Common myeloid progenitor, CD34-positive (primary cell): Measurements from ENCODE around the gene PTPN3. TPM values are rescaled to one million over a fixed set of nuclear protein-coding genes. Genes with fewer than 3 reads are reported as not detected.
"Not testable (repeated sequence)": the region's sequence is repeated elsewhere in the genome, so short reads cannot be mapped to it uniquely, and the experiment has no call there.

Source experiments
- CTCF ChIA-PET: fragments of 350-600 bp; sonication (Branson Sonifier 250); formaldehyde crosslinking; loops from one replicate; lab custom pipeline; 2021; ENCODE audit warnings: antibody characterized with exemption; lab: Charles Lee
- POLR2A ChIA-PET: fragments of 350-600 bp; sonication (Branson Sonifier 250); formaldehyde crosslinking; loops from one replicate; lab custom pipeline; 2021; ENCODE audit warnings: antibody characterized with exemption; lab: Charles Lee
- DNase-seq, 3 donors: peaks; one replicate each; pipeline versions ENCODE4 v3.0.0 to v3.0.0-alpha.2; 2013
- H3K27ac ChIP-seq, 2 experiments: 1 replicate in 1 of 2; 2 replicates in 1 of 2; pipeline ENCODE4 v1.7.0; 2013; ENCODE audit warnings: inconsistent platforms in 2 of 2, low read length in 2 of 2, mild to moderate bottlenecking in 2 of 2, low read depth in 1 of 2, moderate library complexity in 1 of 2; ENCODE audit not compliant: severe bottlenecking in 2 of 2, insufficient read depth in 1 of 2, poor library complexity in 1 of 2
- H3K27me3 ChIP-seq, 5 experiments: replicated peaks in 2 of 5; 1 replicate in 3 of 5; 2 replicates in 2 of 5; pipeline versions ENCODE4 v1.6.1 to v1.7.0; 2013; ENCODE audit warnings: low read length in 4 of 5, mild to moderate bottlenecking in 2 of 5, moderate library complexity in 2 of 5, inconsistent platforms in 1 of 5; ENCODE audit not compliant: insufficient read depth in 5 of 5, control insufficient read depth in 4 of 5
- H3K36me3 ChIP-seq, 4 experiments: 1 replicate in 2 of 4; 2 replicates in 2 of 4; pipeline versions ENCODE4 v1.6.1 to v1.7.0; 2013; ENCODE audit warnings: low read length in 3 of 4, control low read depth in 1 of 4, mild to moderate bottlenecking in 1 of 4; ENCODE audit not compliant: control insufficient read depth in 4 of 4, insufficient read depth in 4 of 4
- H3K4me1 ChIP-seq, 4 experiments: 1 replicate in 3 of 4; 2 replicates in 1 of 4; pipeline versions ENCODE4 v1.6.1 to v1.7.1; 2013; ENCODE audit warnings: low read length in 3 of 4, mild to moderate bottlenecking in 3 of 4, control low read depth in 1 of 4, inconsistent platforms in 1 of 4, moderate library complexity in 1 of 4; ENCODE audit not compliant: control insufficient read depth in 4 of 4, insufficient read depth in 4 of 4; ENCODE audit errors: control extremely low read depth in 1 of 4
- H3K4me3 ChIP-seq, 7 experiments: 1 replicate in 4 of 7; 2 replicates in 3 of 7; pipeline versions ENCODE4 v1.5.1 to v1.7.0; 2013; ENCODE audit warnings: mild to moderate bottlenecking in 7 of 7, low read length in 6 of 7, moderate library complexity in 6 of 7, inconsistent platforms in 2 of 7, low read depth in 2 of 7, control low read depth in 1 of 7; ENCODE audit not compliant: insufficient read depth in 4 of 7, control insufficient read depth in 1 of 7; ENCODE audit errors: extremely low read depth in 1 of 7
- H3K9me3 ChIP-seq, 5 experiments: 1 replicate in 4 of 5; 2 replicates in 1 of 5; pipeline versions ENCODE4 v1.6.1 to v1.7.1; 2013; ENCODE audit warnings: low read length in 4 of 5, mild to moderate bottlenecking in 2 of 5, inconsistent platforms in 1 of 5, low read depth in 1 of 5, moderate library complexity in 1 of 5; ENCODE audit not compliant: control insufficient read depth in 4 of 5, insufficient read depth in 2 of 5; ENCODE audit errors: control extremely low read depth in 1 of 5
- WGBS: methylation state at CpG from one replicate; pipeline ENCODE4 v1.1.5; 2013; ENCODE audit not compliant: insufficient coverage; 5-methylcytosine and 5-hydroxymethylcytosine counted together
- polyA plus RNA-seq: library from polyadenylated mRNA; unstranded; fragments of 120-200 nt; gene quantifications from one replicate; pipeline ENCODE4 v1.2.1, GENCODE V29; 2013

PTPN3 gene
- not detected for polyA plus RNA-seq

- DNase-seq, result peak in 1 of 3 donors; percentile 4
- WGBS, result 6% methylated on average over 68 of the region's 78 CpGs
- H3K36me3 ChIP-seq, result no peaks in the 10 kb centered on the region
- peaks cover 0 to 5% (median 1%) of the 10 kb centered on the region in 4 experiments for H3K4me1 ChIP-seq
- H3K27ac ChIP-seq, result no peak within 1 kb of the TSS
- peaks cover 0 to 7% (median 0%) of the 10 kb centered on the region in 5 experiments for H3K9me3 ChIP-seq
- POLR2A ChIA-PET, result no interaction called here
- H3K27me3 ChIP-seq, result peaks cover 8 to 95% (median 56%) of the 10 kb centered on the region in 5 experiments
- CTCF ChIA-PET, result no interaction called here
- peak within 1 kb of the TSS in 2 of 7 experiments; percentile 2 to 40 for H3K4me3 ChIP-seq
Observed at GRCh38 chr9:109498195-109499092, at the start of gene PTPN3. TSS of gene PTPN3 (minus strand) at chr9:109498307. CDS start at chr9:109463434, 34,873 bp downstream.

- H3K4me1 ChIP-seq, H3K4me3 ChIP-seq, CTCF ChIA-PET, H3K27ac ChIP-seq, H3K27me3 ChIP-seq, DNase-seq, POLR2A ChIA-PET, H3K36me3 ChIP-seq: not testable (repeated sequence)
- no CpG with 5 or more reads among the region's 1 CpG for WGBS
- H3K9me3 ChIP-seq, result peaks cover 2 to 32% (median 15%) of the 10 kb centered on the region in 5 experiments
Observed at GRCh38 chr9:109544954-109545353, 46.8 kb upstream of the PTPN3 start.

GRCh38 chr9:109542922-109543321 lies 44.8 kb upstream of the PTPN3 start:
- peaks cover 0 to 16% (median 0%) of the 10 kb centered on the region in 5 experiments for H3K27me3 ChIP-seq
- H3K4me1 ChIP-seq, result no peaks in the 10 kb centered on the region
- CTCF ChIA-PET, result no interaction called here
- POLR2A ChIA-PET, result no interaction called here
- WGBS, result 29% methylated on average over 1 of the region's 4 CpGs
- no peaks in the 10 kb centered on the region for H3K36me3 ChIP-seq
- peaks cover 2 to 31% (median 12%) of the 10 kb centered on the region in 5 experiments for H3K9me3 ChIP-seq
- no peak overlapping the region for H3K27ac ChIP-seq
- no peak for DNase-seq
- no peak overlapping the region for H3K4me3 ChIP-seq

GRCh38 chr9:109538346-109538745 lies 40.2 kb upstream of the PTPN3 start:
- DNase-seq, result no peak
- CTCF ChIA-PET, result no interaction called here
- H3K27me3 ChIP-seq, result peaks cover 0 to 38% (median 9%) of the 10 kb centered on the region in 5 experiments

GRCh38 chr9:109537288-109537687 lies 39.2 kb upstream of the PTPN3 start:
- 68% methylated on average over 4 of the region's 6 CpGs for WGBS
- no peak for DNase-seq
- Histone ChIP-seq H3K36me3 (no peaks in the 10 kb centered on the region), H3K4me1 (no peaks in the 10 kb centered on the region), H3K27me3 (peaks cover 0 to 41% (median 9%) of the 10 kb centered on the region in 5 experiments), H3K27ac (no peak overlapping the region), H3K9me3 (peaks cover 0 to 7% (median 0%) of the 10 kb centered on the region in 5 experiments), H3K4me3 (no peak overlapping the region)
- ChIA-PET CTCF (no interaction called here), POLR2A (no interaction called here)

More at GRCh38 chr9:109538346-109538745, 40.2 kb upstream of the PTPN3 start:
- H3K27ac ChIP-seq, result no peak overlapping the region
- H3K4me1 ChIP-seq, result no peaks in the 10 kb centered on the region
- WGBS, result 100% methylated on average over 5 of the region's 5 CpGs
- POLR2A ChIA-PET, result no interaction called here
- no peaks in the 10 kb centered on the region for H3K36me3 ChIP-seq
- H3K9me3 ChIP-seq, result peaks cover 0 to 7% (median 0%) of the 10 kb centered on the region in 5 experiments
- H3K4me3 ChIP-seq, result no peak overlapping the region

GRCh38 chr9:109536859-109537258 lies 38.8 kb upstream of the PTPN3 start:
- peaks cover 0 to 5% (median 0%) of the 10 kb centered on the region in 5 experiments for H3K9me3 ChIP-seq
- H3K36me3 ChIP-seq, result no peaks in the 10 kb centered on the region
- no peaks in the 10 kb centered on the region for H3K4me1 ChIP-seq
- POLR2A ChIA-PET, result no interaction called here
- CTCF ChIA-PET, result no interaction called here
- WGBS, result no CpG with 5 or more reads among the region's 3 CpGs
- no peak for DNase-seq
- H3K4me3 ChIP-seq, result no peak overlapping the region
- no peak overlapping the region for H3K27ac ChIP-seq
- peaks cover 0 to 43% (median 9%) of the 10 kb centered on the region in 5 experiments for H3K27me3 ChIP-seq

- Histone ChIP-seq H3K4me1 (no peaks in the 10 kb centered on the region), H3K9me3 (peaks cover 0 to 4% (median 0%) of the 10 kb centered on the region in 5 experiments), H3K27me3 (peaks cover 0 to 54% (median 13%) of the 10 kb centered on the region in 5 experiments), H3K4me3 (no peak overlapping the region), H3K36me3 (no peaks in the 10 kb centered on the region), H3K27ac (no peak overlapping the region)
- DNase-seq, result no peak
- CTCF ChIA-PET, result no interaction called here
- WGBS, result 81% methylated on average over 6 of the region's 6 CpGs
- POLR2A ChIA-PET, result no interaction called here
Observed at GRCh38 chr9:109535365-109535764, 37.3 kb upstream of the PTPN3 start.
